Effector CD8-positive, alpha-beta T cell (primary cell): ENCODE results near the gene CHRDL1.
"Not testable (repeated sequence)": the region's sequence is repeated elsewhere in the genome, so short reads cannot be mapped to it uniquely, and the experiment has no call there.

ENCODE experiments used
- DNase-seq: peaks from one replicate; lab custom pipeline; 2025; lab: John Stamatoyannopoulos, UW

The CHRDL1 gene

GRCh38 chrX:110665223-110666002, 130.2 kb downstream of the CHRDL1 start:
- DNase-seq = no peak

GRCh38 chrX:110657073-110657472, 138.5 kb downstream of the CHRDL1 start:
- no peak for DNase-seq

GRCh38 chrX:110654280-110654679, 141.3 kb downstream of the CHRDL1 start:
- DNase-seq = not testable (repeated sequence)

- no peak for DNase-seq
These were observed 149.2 kb downstream of the CHRDL1 start for GRCh38 chrX:110646386-110646785.
